GM12891 (cell line): ENCODE results near the gene CASP2.

Experiments used
- PAX5 ChIP-seq: IDR thresholded peaks from 2 replicates; pipeline ENCODE4 v1.6.1; 2011; ENCODE audit warnings: low read length, moderate library complexity, mild to moderate bottlenecking; ENCODE audit not compliant: insufficient read depth, severe bottlenecking
- POLR2A ChIP-seq: IDR thresholded peaks from 2 replicates; pipeline ENCODE4 v1.6.1; 2011; ENCODE audit warnings: low read depth, low read length, control low read depth
- POLR2AphosphoS5 ChIP-seq: IDR thresholded peaks from 2 replicates; pipeline ENCODE4 v1.6.1; 2011; ENCODE audit warnings: low read depth, low read length, control low read depth
- POU2F2 ChIP-seq: IDR thresholded peaks from 2 replicates; pipeline ENCODE4 v1.6.1; 2011; ENCODE audit warnings: low read depth, mild to moderate bottlenecking, control low read depth, low read length, moderate library complexity
- SPI1 ChIP-seq: IDR thresholded peaks from 2 replicates; pipeline ENCODE4 v1.6.1; 2011; ENCODE audit warnings: low read depth, low read length, control low read depth
- TAF1 ChIP-seq: IDR thresholded peaks from 2 replicates; pipeline ENCODE4 v1.6.1; 2011; ENCODE audit warnings: low read depth, low read length, control low read depth

GRCh38 chr7:143247372-143247771, 40.8 kb upstream of the CASP2 start:
- TF ChIP-seq PAX5 (no peak), POLR2AphosphoS5 (no peak), POLR2A (no peak), POU2F2 (no peak), TAF1 (no peak), SPI1 (no peak)
